HCT116 (cell line): ENCODE measurements around the gene SOCS4.

Experiments used
- CTCF ChIP-seq, 3 experiments: fragments of 200-600 bp in 1 of 3; sonication (generic) in 1 of 3; IDR thresholded peaks in 2 of 3; conservative IDR thresholded peaks in 1 of 3; 2 replicates each; pipeline ENCODE4 v1.5.1; 2012 to 2017; ENCODE audit warnings: low read depth in 2 of 3, low read length in 2 of 3, antibody characterized with exemption in 1 of 3, borderline replicate concordance in 1 of 3, control low read depth in 1 of 3, mild to moderate bottlenecking in 1 of 3, mixed read lengths in 1 of 3, mixed run types in 1 of 3, moderate library complexity in 1 of 3; ENCODE audit not compliant: insufficient read depth in 1 of 3
- ELF1 ChIP-seq: IDR thresholded peaks from 2 replicates; pipeline ENCODE4 v1.6.1; 2012; ENCODE audit warnings: low read depth, borderline replicate concordance
- EZH2 ChIP-seq: fragments of 200-600 bp; sonication (generic); IDR thresholded peaks from 2 replicates; pipeline ENCODE4 v1.6.1; 2017; ENCODE audit warnings: antibody characterized with exemption, mixed run types
- EZH2phosphoT487 ChIP-seq: fragments of 200-600 bp; IDR thresholded peaks from 2 replicates; pipeline ENCODE4 v1.6.1; 2018; ENCODE audit warnings: antibody characterized with exemption, borderline replicate concordance
- MAX ChIP-seq: IDR thresholded peaks from 2 replicates; pipeline ENCODE4 v1.6.1; 2012
- POLR2A ChIP-seq: IDR thresholded peaks from 2 replicates; pipeline ENCODE4 v1.7.0; 2011; ENCODE audit warnings: borderline replicate concordance; ENCODE audit not compliant: insufficient read depth, insufficient read length; ENCODE audit errors: extremely low read depth
- POLR2AphosphoS5 ChIP-seq: IDR thresholded peaks from 2 replicates; pipeline ENCODE4 v1.6.1; 2011; ENCODE audit warnings: mild to moderate bottlenecking, low read depth, low read length, moderate library complexity
- ZNF274 ChIP-seq: fragments of 200-500 bp; sonication (Bioruptor generic); IDR thresholded peaks from 2 replicates; pipeline ENCODE4 v1.6.1; 2014; ENCODE audit warnings: mild to moderate bottlenecking, low read depth, low read length, inconsistent platforms

GRCh38 chr14:54979039-54979438 lies 48.0 kb upstream of the SOCS4 start:
- TF ChIP-seq POLR2A: no peak
- TF ChIP-seq EZH2: no peak
- no peak for TF ChIP-seq MAX
- TF ChIP-seq EZH2phosphoT487: no peak
- TF ChIP-seq ELF1: no peak
- TF ChIP-seq POLR2AphosphoS5: no peak
- no peak for TF ChIP-seq CTCF (IDR thresholded peaks at IDR 0.05 in 2 of 3, conservative IDR thresholded peaks at IDR 0.05 in 1 of 3; ENCODE audit: borderline replicate concordance in 1 of 3, insufficient read depth in 1 of 3, low read depth in 2 of 3, low read length in 2 of 3)
- no peak for TF ChIP-seq ZNF274
